Amniotic stem cell (primary cell): ENCODE results near the gene GRK5.
"Not testable (repeated sequence)": the region's sequence is repeated elsewhere in the genome, so short reads cannot be mapped to it uniquely, and the experiment has no call there.

Source experiments
- DNase-seq: peaks from one replicate; lab custom pipeline; 2025; lab: John Stamatoyannopoulos, UW

GRK5 gene

DNA sequence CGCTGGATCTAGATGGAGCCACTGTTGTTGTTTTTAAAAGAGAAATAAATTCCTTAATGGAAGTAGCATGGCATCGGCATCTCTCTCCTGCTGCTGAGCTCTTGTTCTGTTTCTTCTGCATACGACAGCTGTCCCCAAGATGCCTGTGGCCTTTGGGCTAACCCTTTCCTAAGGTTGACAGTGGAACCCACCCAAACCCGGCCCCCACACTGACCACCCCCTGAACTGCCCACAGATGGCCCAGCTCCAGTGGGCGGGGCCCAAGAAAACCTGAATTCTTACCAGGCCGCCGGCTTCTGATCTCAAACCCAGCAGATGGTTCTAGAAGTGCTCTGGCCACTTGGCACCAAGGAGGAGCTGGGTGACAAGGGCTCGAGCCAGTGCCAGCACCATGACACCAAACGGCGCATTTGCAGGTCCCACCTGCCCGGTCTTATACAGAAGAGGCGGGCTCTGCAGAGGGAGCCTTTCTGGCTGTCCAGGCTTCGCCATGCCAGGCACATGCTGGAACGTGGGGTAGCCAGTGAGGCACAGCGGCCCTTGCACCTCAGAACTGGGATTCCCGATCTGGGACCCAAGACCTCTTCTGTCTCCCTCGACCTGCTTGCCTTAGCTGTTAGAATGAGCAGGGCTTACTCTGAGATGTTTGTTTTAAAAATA lies 252.4 kb downstream of the GRK5 start:
- no peak for DNase-seq

DNA sequence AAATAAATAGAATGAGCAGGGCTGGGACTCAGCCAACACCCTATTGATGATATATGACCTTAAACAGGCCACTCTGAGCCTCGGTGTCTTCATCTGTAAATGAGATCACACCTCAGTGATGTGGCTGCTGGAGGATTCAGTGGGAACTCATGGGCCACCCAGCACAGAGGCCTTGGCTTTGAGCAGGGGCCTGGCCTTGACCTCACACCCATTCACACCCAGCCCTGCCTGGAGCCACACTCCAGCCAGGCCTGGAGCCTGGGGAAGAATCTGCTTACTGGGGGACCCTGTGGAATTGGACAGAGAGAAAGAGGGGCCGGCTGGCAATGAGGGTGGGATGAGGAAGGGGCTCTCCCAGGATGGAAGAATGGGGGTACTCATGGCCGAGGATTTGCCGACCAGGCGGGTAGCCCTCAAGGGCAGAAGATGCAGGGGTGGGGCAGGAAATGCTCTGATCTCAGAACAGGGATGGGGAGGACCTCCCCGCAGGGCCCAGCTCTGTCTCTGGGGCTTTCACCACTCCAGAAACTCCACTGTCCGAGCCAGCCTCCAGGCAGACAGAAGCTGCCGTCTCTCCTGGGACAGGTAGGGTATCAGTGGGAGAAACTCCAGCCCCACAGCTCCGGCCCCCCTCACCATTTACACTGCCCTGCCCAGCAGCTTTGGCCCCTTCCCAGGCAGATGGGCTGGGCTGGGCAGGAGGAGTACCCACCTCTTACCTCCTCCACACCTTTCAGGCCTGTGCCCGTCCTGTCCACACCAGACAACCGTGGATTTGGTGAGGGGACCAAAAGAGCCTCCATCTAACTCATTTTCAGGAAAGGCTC lies 253.2 kb downstream of the GRK5 start:
- DNase-seq = no peak

DNA sequence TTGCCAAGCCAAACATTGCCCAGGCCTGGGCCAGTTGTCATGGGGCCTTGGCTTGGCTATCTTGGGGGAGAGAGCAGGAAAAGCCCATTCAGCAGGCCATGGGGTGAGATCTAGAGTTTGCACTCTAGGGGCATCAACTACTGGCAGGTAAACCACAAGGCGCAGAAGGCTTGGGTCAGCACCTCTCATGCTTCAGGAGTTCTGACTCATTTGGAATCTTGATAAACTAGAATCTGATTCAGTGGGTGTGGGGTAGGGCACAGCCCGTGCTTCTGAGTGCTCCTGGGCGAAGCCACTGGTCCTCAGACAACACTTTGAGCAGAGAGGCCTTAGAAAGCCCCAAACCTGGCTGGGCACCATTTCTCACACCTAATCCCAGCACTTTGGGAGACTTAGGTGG lies 254.0 kb downstream of the GRK5 start:
- no peak for DNase-seq

DNA sequence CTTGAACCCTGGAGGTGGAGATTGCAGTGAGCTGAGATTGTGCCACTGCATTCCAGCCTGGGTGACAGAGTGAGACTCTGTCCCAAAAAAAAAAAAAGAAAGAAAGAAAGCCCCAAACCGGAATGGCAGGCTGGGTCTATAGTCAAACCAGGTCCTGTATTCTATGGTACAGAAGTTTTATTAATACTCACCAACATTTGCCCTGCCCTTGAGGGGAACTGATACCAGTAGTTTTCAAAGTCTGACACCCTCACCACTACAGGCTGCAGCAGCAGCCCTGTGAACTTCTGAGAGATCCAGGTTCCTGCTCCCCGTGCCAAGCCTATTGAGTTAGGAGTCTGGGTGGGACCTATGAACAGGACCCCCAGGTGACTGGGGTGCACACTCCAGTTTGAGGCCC lies 254.6 kb downstream of the GRK5 start:
- no peak for DNase-seq

DNA sequence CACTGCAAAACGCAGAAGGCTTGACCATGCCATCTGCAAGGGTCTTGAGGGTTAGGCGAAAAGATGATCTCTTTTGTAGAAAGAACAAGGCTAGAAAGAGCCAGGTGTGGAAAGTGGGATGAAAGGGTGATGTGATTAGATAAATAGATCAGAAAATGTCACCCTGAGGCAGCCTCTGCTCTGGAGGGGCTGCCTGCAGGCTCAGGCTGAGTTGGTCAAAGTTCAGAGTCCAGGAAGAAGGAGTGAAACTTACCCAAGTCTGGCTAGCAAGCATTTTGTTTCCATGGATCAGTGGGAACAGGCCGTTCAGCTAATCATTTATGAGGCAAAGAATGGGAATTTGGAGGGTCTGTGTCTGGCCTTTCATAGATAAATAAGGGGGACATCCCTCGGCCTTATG lies 255.4 kb downstream of the GRK5 start:
- no peak for DNase-seq

DNA sequence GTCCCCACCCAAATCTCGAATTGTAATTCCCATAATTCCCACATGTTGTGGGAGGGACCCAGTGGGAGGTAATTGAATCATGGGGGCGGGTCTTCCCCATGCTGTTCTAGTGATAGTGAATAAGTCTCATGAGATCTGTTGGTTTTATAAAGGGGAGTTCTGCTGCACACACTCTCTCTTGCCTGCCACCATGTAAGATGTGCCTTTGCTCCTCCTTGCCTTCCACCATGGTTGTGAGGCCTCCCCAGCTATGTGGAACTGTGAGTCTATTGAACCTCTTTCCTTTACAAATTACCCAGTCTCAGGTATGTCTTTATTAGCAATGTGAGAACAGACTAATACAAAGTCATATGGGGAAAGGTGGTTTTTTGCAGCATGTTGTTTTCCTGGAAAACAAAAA lies 255.8 kb downstream of the GRK5 start:
- DNase-seq = not testable (repeated sequence)

DNA sequence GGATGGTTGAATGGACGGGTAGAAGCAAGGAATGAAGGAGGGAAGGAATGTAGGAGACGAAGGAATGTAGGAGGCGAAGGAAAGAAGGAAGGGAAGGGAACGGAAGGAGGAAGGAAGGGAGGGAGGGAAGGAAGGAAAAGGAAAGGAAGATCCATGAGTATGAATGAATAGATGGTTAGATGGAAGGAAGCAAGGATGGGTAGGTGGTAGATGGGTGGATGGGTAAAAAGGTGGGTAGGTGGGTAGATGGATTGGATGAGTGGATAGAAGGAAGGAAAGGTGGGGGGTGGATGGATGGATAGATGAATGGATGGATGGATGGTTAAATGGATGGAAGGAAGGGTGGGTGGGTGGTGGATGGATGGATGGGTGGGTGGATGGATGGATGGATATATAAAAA lies 257.7 kb downstream of the GRK5 start:
- no peak for DNase-seq

DNA sequence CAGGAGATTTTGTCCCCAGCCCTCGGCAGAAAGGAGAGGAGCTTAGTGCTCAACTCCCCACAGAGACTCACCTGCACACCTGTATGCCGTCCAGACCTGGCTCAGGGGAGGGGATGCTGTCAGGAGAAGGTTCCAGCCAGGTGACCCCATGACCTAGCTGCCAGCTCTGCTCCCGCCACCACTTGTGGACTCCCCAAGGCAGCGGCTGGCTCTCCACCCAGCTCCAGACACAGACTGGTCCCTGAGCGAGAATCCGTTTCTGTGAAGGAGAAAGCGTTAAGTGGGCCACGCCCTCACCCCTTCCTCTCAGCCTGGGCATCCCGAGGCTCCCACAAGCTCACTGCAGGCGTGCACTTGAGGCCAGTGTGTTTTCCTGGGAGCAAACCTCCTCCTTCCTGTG lies 258.7 kb downstream of the GRK5 start:
- DNase-seq = no peak

DNA sequence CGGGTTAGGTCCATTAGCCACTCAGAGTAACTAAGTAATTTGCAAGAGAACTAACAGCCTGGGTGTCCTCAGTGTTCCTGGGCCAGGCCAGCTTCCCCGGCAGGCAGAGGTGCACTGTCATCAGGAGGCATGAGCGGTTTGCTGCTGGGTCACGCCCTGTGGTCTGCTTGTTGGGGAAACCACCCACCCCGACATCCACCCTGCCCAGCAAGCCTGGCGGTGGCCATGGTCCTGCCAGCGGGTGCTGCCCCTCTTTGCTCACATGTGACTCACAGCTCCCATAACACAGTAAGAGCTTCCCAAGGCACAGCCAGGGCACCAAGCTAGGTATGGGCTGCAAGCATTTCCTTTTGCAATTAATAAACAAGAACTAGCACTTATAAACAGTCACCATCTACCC lies 259.3 kb downstream of the GRK5 start:
- DNase-seq = no peak

DNA sequence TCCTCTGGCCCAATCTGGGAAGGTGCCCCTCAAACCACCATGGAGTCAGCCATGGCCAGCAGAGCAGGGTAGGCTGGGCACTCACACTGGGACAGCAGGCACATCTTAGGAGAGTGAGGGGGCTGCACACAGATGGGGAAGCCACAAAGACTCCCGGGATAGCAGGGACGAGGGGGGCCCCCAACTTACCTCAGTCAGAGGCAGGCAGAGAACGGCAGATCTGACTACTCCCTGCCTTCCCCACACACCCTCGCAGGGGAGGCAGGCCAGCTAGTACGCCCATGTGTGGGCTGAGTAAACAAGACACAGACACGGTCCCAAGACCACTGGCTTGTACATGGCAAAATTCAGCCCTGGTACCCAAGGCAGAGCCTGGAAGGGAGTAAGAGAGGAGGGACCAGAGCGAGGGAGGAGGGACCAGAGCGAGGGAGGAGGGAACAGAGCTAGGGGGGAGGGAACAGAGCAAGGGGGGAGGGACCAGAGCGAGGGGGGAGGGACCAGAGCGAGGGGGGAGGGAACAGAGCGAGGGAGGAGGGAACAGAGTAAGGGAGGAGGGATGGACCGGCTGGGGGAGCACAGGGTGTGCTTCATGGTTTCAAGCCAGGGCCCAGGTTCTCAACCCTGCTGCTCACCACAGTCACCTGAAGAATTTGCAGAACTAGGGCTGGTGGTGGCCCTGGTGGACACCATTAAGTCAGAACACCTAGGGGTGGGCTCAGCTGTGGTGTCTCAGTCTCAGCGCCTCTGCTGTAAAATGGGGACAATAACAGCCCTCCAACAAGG lies 261.4 kb downstream of the GRK5 start:
- DNase-seq = no peak

DNA sequence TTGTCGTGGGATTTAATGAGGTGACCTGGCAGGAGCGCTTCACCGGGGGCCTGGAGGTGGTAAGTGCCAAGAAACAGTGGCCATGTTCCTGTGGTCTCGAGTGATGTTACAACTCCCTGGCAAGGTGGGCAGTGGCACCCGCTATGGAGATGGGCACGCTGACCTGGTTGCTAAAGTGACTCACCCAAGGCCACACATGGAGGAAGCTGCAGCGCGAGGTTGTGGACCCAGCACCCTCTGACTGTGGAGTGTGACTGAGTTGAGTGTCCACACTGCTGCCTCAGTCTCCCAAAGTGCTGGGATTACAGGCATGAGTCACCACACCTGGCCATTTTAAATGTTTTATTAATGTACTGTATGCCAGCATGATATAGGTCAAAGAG lies 261.9 kb downstream of the GRK5 start:
- no peak for DNase-seq

DNA sequence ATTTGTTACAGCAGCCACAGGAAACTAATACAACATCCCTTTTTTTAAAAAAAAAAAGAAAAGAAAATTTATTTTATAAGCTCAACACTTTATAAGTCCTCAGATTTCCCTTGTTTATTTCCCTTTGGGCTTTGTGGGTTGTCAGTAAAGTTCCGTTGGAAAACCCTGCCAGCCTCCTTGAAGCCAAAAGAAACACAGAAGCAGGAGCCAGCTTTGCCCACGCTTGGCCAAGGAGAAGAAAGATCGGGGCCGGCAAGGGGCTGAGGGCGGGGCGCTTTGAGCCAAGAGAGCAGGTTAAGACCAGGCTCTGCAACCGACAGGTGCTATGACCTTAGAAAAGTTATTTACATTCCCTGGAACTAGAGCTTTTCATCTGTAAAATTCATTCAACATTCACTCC lies 262.5 kb downstream of the GRK5 start:
- no peak for DNase-seq

DNA sequence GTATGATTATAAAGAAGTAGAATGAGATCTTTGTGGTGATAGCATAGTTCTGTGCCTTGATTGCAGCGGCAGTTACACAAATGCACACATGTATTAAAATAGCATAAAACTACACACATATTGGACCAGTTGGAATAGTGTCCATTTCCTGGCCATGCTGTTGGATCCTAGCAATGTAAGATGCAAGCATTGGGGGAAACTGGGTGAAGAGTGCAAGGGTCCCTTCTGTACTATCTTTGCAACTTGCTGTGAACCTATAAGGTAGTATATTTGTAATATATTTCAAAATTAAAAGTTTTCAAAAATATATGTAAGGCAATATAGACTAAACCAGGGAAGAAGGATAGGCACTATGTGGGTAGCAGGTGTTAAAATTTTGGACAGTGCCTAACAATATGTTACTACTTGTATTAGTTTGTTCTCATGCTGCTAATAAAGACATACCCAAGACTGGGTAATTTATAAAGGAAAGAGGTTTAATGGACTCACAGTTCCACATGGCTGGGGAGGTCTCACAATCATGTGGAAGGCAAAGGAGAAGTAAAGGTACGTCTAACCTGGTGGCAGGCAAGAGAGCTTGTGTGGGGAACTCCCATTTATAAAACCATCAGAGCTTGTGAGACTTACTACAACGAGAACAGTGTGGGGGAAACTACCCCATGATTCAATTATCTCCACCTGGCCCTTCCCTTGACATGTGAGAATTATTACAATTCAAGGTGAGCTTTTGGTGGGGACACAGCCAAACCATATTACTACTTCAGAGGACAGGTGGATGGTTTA lies 263.7 kb downstream of the GRK5 start:
- DNase-seq = no peak

DNA sequence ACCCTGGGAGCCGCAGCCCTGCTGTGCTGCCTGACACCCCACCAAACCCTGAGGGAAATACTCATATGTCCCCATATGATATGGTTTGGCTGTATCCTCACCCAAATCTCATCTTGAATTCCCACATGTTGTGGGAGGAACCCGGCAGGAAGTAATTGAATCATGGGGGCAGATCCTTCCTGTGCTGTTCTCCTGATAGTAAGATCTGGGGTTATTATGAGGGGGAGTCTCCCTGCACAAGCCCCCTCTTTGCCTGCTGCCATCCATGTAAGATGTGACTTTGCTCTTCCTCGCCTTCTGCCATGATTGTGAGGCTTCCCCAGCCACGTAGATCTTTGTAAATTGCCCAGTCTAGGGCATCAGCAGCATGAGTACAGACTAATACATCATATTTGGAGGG lies 266.4 kb downstream of the GRK5 start:
- DNase-seq = no peak

DNA sequence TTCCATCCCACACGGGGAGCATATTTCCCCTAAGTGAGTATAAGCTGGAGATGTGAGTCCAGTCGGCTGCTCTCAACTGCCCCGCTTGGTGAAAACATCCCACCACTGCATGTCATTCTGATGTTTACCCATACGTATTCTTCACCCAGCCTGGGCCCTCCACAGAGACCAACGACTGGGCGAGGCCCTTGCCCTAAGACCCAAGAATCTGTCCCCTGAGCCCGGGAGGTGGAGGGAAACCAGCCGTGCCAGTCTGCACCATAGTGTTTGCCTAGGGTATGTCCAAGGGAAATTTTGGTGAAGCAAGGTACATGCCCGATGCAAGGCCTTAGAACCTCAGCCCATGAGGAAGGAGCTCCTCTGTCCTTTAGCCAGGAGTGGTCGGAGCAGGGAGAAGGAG lies 267.2 kb downstream of the GRK5 start:
- no peak for DNase-seq

DNA sequence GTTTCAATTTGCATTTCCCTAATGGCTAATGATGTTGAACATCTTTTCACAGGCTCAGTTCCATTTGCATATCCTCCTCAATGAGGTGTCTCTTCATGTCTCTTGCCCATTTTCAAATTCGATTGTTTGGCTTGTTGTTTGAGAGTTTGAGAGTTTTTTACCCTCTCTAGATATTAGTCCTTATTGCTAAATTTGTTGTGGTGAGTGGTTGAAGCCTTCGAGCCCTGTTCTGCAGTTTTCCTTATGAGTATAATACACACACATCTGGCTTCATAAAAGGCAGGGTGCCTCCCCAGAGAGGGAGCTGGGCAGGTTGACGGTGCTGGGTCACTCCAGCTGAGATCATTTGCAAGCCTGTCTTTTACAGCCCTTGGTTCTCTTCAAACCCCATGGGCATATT lies 270.1 kb downstream of the GRK5 start:
- DNase-seq = no peak

DNA sequence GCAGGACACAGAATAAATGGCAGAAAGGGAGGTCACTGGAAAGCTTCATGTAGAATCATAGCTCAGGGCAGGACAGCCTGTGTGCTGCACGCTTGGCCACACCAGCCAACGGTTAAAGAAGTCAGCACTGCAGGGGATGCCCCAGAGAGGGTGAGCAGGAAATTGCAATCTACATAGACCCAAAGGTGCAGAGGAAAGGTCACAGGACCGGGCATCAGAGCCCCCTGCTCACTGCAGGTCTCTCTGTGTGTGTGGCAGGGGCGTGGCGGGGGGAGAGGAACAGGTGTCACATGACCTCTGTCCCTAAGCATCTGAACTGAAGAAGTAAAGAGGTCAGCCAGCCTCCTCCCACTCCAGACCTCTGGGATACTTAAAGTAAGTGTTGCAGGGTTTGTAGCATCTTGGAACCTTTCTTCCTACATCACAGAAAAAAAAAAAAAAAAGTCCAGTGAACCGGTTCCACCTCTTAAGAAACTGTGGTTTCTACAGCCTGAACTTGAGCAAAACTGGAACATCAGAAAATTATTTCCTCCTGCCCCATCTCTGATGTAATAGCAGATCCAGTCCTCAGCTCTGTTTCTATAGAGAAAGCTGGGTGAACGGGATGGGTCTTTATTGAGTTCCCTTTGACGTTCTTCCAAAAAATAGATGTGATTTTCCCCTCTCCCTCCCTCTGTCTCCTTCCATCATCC lies 270.9 kb downstream of the GRK5 start:
- DNase-seq = no peak

DNA sequence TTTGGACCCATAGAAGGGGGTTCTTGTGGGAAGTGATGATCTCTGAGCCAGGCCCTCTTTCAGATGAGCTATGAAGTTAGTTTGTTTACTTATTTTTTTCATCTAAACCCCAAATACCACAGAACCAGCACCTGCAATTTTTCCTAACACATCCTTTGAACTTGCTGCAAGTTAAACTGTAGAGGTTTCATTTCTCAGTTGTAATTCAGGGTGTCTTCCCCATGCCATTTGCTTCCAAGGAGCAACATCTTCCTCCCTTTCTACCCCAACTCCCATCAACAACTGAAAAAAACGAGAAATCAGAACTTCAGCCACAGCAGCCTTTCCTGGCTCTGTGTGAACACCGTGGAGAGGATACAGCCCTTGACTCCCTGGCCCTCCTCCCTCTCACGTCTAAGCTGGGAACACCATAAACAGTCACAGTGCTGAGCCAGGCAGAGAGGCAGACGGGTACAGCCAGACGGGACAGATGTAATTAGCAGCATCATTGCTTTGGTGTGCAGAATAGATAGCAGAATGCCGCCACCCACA lies 271.5 kb downstream of the GRK5 start:
- DNase-seq = no peak

DNA sequence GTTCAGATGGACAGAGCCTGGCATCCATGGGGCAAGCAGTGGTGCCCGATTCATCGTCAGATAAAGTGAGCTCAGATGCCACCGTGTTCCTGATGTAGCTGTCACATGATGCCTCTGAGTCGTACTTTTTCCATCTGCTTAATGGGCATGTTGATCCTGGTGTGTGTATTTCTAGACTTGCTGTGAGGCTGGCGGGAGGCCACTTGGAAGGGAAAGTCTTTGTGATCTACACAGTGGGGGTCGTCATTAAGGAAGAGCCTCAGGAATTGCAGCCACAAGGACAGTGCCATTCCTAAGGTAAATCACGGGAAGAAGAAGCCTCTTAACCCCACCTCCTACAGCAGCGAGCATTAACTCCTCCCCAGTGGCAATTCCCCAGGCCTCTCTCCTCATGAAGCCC lies 272.2 kb downstream of the GRK5 start:
- no peak for DNase-seq

DNA sequence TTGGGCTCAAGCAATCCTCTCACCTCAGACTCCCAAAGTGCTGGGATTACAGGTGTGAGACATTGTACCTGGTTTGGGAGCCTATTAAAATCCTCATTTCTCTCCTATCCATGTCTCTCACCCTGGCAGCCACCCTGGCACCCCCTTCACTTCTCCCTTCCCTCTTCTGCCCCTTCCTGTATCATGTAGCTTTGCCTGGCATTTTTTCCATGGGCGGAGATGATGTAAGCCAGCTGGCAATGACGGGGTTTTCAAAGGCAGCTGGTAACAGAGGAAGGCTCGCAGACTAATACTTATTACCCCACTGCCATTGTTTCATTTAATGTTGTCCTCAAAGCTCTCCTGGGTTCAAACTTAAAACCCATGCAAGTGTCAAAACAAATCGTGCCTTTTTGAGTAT lies 273.3 kb downstream of the GRK5 start:
- DNase-seq = no peak

DNA sequence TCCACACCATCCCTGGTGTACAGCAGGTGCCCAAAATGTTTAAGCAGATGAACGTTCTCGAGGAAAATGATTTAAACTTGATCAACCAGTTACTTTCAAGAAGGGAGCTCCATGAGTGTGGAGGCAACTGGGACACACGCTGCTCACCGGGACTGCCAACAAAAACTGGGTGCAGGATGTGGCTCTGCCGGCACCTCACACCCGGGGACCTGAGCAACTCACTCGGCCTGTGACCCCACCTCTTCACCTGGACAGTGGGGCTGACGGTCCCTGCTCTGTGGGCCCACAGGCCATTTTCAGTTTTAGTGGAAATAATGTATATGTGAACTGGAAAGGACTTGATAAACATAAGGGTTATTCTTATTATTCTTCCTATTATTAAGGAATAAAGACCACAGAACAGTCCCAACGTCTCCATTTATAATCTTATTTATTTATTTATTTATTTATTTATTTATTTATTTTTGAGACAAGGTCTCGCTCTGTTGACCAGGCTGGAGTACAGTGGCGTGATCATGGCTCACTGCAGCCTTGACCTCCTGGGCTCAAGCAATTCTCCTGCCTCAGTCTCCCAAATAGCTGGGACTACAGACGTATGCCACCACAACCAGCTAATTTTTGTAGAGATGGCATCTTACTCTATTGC lies 274.5 kb downstream of the GRK5 start:
- DNase-seq = no peak
